Panc1 (cell line): ENCODE results near the gene TPCN1. TPM values are rescaled to one million over a fixed set of nuclear protein-coding genes. Genes with fewer than 3 reads are reported as not detected.

Experiments
- ATAC-seq: fragments of 200-7000 bp; cut with Tn5 transposase; 2 replicates; pipeline ENCODE4 v1.9.1; 2020; ENCODE audit warnings: mild to moderate bottlenecking, moderate library complexity
- BruUV-seq: library from RNA; stranded (reverse); fragments of 400-500 nt; replicated peaks from 2 replicates; lab custom pipeline; 2021; lab: Mats Ljungman, UMichigan
- CTCF ChIA-PET: fragments of 300-600 bp; sonication (Branson Sonifier 250); formaldehyde crosslinking; loops from one replicate; lab custom pipeline; 2022; ENCODE audit warnings: antibody characterized with exemption; lab: Charles Lee
- POLR2A ChIA-PET: fragments of 300-600 bp; sonication (Branson Sonifier 250); formaldehyde crosslinking; loops from one replicate; lab custom pipeline; 2022; ENCODE audit warnings: antibody characterized with exemption; lab: Charles Lee
- DNase-seq: peaks from one replicate; pipeline ENCODE4 v3.0.0-alpha.2; 2010; ENCODE audit warnings: low read depth, low spot score
- H3K27ac ChIP-seq: 2 replicates; pipeline ENCODE4 v1.5.1; 2011; ENCODE audit warnings: mild to moderate bottlenecking, low read length, inconsistent platforms
- H3K27me3 ChIP-seq: fragments of 200-500 bp; sonication (Bioruptor generic); 2 replicates; pipeline ENCODE4 v1.6.0; 2014; ENCODE audit warnings: low read length, inconsistent platforms; ENCODE audit not compliant: control insufficient read depth, insufficient read depth
- H3K36me3 ChIP-seq: fragments of 200-500 bp; sonication (Bioruptor generic); 2 replicates; pipeline ENCODE4 v1.5.1; 2014; ENCODE audit warnings: inconsistent platforms, mild to moderate bottlenecking, low read length, moderate library complexity; ENCODE audit not compliant: control insufficient read depth, insufficient read depth
- H3K4me1 ChIP-seq: 2 replicates; pipeline ENCODE4 v1.5.1; 2011; ENCODE audit warnings: inconsistent platforms, mild to moderate bottlenecking, low read length, moderate library complexity; ENCODE audit not compliant: control insufficient read depth, insufficient read depth
- H3K4me3 ChIP-seq, 2 experiments: 2 replicates each; pipeline ENCODE4 v1.5.1; 2011 to 2012; ENCODE audit warnings: low read depth in 2 of 2, low read length in 2 of 2, mild to moderate bottlenecking in 2 of 2, inconsistent platforms in 1 of 2, moderate library complexity in 1 of 2
- H3K9me3 ChIP-seq: fragments of 200-500 bp; sonication (Bioruptor generic); 2 replicates; pipeline ENCODE4 v1.5.1; 2014; ENCODE audit warnings: low read depth, mild to moderate bottlenecking, inconsistent platforms, low read length, moderate library complexity; ENCODE audit not compliant: control insufficient read depth, insufficient read depth
- POLR2AphosphoS5 ChIP-seq: IDR thresholded peaks from 2 replicates; pipeline ENCODE4 v1.6.1; 2012; ENCODE audit warnings: mild to moderate bottlenecking, low read depth, low read length, moderate library complexity
- SIN3A ChIP-seq: IDR thresholded peaks from 2 replicates; pipeline ENCODE4 v1.6.1; 2012; ENCODE audit warnings: low read depth, mild to moderate bottlenecking, low read length, moderate library complexity, borderline replicate concordance; ENCODE audit not compliant: insufficient read depth
- TCF7L2 ChIP-seq: IDR thresholded peaks from 2 replicates; pipeline ENCODE4 v1.6.1; 2011; ENCODE audit warnings: mild to moderate bottlenecking, low read depth, low read length, inconsistent platforms
- in situ Hi-C: cut with HindIII; loops from 2 replicates; pipeline ENCODE4 v1.10.0; 2016; ENCODE audit warnings: low sequenced_read_pairs, low pct_unique_long_range_greater_than_20kb
- intact Hi-C: fragments of 100-400 bp; cut with micrococcal nuclease; formaldehyde crosslinking; loops from one replicate; pipeline ENCODE4 v1.10.0; 2022; ENCODE audit not compliant: unreplicated experiment
- total RNA-seq: library from RNA; stranded (reverse); gene quantifications from one replicate; pipeline ENCODE4 v1.2.1, GENCODE V29; 2021; ENCODE audit not compliant: unreplicated experiment
- TF ChIP-seq, protein P1 (sequence below), 2 experiments: IDR thresholded peaks; 2 replicates each; pipeline ENCODE4 v1.6.1; 2011 to 2012; ENCODE audit warnings: low read depth in 2 of 2, control low read depth in 1 of 2, low read length in 1 of 2, mild to moderate bottlenecking in 1 of 2, moderate library complexity in 1 of 2; ENCODE audit not compliant: insufficient read depth in 1 of 2
- TF ChIP-seq, protein P2 (sequence below): fragments of 450-650 bp; IDR thresholded peaks from 2 replicates; pipeline ENCODE4 v1.5.1; 2017; ENCODE audit warnings: mild to moderate bottlenecking

The TPCN1 gene
- total RNA-seq, 1 experiment from 2014 or later: 75.2 TPM

DNA sequence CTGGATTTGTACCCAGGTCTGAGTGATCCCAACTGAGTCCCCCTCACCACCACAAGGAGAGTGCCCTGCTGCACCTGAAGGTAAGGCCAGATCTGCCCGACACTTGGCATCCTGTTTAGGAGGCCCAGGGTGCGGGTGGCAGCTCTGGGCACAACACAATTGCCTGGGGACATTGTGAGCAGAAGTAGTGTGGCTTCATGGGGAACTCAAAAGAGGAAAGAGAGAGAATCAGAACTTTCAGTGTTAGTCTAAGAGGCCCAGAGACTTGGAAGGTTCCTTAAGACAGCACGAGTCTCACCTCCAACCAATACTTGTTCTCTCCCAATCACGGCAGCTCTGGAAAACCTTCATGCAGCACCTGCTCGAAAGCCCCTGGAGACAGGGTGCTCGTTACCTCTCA, 120.3 kb downstream of the TPCN1 start:
- ATAC-seq (no peak), DNase-seq (no peak)
- intact Hi-C loops (no loop called here), in situ Hi-C loops (no loop called here)
- no TSS peak for BruUV-seq
- Histone ChIP-seq H3K36me3 (no peaks in the 10 kb centered on the region), H3K9me3 (no peaks in the 10 kb centered on the region), H3K4me1 (no peaks in the 10 kb centered on the region), H3K4me3 (no peak overlapping the region), H3K27me3 (no peaks in the 10 kb centered on the region), H3K27ac (no peak overlapping the region)
- ChIA-PET CTCF (no interaction called here), POLR2A (no interaction called here)
- TF ChIP-seq TCF7L2 (no peak), POLR2AphosphoS5 (no peak), SIN3A (no peak)

DNA sequence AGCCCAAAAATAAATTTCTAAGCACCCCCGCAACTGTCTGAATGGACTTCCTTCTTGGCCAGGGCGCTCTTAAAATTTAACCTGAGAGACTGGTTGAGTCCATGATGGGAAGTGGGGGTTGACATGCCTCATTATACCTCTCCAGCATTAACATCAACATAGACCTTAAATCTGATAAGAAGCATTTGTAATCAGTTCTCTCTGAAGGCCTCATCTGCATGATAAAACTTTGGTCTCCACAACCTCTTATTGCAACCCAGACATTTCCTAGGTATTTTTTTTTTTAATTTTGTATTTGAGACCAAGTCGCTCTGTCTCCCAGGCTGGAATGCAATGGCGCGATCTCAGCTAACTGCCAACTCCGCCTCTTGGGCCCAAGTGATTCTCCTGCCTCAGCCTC, 124.1 kb downstream of the TPCN1 start:
- CTCF ChIA-PET: no interaction called here
- H3K36me3 ChIP-seq: no peaks in the 10 kb centered on the region
- no peaks in the 10 kb centered on the region for H3K9me3 ChIP-seq
- intact Hi-C loops (no loop called here), in situ Hi-C loops (no loop called here)
- ATAC-seq: no peak
- BruUV-seq: no TSS peak
- H3K4me1 ChIP-seq: no peaks in the 10 kb centered on the region
- no peak for DNase-seq
- TF ChIP-seq POLR2AphosphoS5: no peak
- TF ChIP-seq, protein P1, sequence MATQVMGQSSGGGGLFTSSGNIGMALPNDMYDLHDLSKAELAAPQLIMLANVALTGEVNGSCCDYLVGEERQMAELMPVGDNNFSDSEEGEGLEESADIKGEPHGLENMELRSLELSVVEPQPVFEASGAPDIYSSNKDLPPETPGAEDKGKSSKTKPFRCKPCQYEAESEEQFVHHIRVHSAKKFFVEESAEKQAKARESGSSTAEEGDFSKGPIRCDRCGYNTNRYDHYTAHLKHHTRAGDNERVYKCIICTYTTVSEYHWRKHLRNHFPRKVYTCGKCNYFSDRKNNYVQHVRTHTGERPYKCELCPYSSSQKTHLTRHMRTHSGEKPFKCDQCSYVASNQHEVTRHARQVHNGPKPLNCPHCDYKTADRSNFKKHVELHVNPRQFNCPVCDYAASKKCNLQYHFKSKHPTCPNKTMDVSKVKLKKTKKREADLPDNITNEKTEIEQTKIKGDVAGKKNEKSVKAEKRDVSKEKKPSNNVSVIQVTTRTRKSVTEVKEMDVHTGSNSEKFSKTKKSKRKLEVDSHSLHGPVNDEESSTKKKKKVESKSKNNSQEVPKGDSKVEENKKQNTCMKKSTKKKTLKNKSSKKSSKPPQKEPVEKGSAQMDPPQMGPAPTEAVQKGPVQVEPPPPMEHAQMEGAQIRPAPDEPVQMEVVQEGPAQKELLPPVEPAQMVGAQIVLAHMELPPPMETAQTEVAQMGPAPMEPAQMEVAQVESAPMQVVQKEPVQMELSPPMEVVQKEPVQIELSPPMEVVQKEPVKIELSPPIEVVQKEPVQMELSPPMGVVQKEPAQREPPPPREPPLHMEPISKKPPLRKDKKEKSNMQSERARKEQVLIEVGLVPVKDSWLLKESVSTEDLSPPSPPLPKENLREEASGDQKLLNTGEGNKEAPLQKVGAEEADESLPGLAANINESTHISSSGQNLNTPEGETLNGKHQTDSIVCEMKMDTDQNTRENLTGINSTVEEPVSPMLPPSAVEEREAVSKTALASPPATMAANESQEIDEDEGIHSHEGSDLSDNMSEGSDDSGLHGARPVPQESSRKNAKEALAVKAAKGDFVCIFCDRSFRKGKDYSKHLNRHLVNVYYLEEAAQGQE (IDR thresholded peaks at IDR 0.05; ENCODE audit: insufficient read depth in 1 of 2, low read depth in 2 of 2, low read length in 1 of 2): no peak
- POLR2A ChIA-PET: no interaction called here
- H3K4me3 ChIP-seq: no peak overlapping the region
- H3K27ac ChIP-seq: no peak overlapping the region
- H3K27me3 ChIP-seq: no peaks in the 10 kb centered on the region

DNA sequence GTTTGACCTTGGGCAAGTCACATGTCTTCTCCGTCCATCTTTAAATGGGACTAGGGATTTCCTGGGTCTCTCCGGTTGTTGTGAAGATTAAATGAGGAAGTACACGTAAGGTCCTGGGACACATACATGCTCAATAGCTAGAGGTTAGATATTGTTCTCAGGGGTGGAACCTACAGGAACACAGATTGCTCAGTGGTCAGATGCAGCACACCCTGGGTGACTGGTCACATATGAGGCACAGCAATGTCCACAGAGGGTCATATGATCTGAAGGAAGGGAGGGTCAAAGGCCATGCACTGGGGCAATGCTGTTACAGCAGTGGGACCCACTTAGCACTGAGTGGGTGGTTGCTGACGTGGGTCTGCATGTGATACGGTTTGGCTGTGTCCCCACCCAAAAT, 125.1 kb downstream of the TPCN1 start:
- TF ChIP-seq TCF7L2 (no peak), SIN3A (no peak)
- TF ChIP-seq, protein P1 (IDR thresholded peaks at IDR 0.05; ENCODE audit: insufficient read depth in 1 of 2, low read depth in 2 of 2, low read length in 1 of 2): no peak
- TF ChIP-seq, protein P2, sequence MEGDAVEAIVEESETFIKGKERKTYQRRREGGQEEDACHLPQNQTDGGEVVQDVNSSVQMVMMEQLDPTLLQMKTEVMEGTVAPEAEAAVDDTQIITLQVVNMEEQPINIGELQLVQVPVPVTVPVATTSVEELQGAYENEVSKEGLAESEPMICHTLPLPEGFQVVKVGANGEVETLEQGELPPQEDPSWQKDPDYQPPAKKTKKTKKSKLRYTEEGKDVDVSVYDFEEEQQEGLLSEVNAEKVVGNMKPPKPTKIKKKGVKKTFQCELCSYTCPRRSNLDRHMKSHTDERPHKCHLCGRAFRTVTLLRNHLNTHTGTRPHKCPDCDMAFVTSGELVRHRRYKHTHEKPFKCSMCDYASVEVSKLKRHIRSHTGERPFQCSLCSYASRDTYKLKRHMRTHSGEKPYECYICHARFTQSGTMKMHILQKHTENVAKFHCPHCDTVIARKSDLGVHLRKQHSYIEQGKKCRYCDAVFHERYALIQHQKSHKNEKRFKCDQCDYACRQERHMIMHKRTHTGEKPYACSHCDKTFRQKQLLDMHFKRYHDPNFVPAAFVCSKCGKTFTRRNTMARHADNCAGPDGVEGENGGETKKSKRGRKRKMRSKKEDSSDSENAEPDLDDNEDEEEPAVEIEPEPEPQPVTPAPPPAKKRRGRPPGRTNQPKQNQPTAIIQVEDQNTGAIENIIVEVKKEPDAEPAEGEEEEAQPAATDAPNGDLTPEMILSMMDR: no peak
- no peaks in the 10 kb centered on the region for H3K9me3 ChIP-seq
- ChIA-PET CTCF (no interaction called here), POLR2A (no interaction called here)
- H3K4me1 ChIP-seq: no peaks in the 10 kb centered on the region
- H3K27ac ChIP-seq: no peak overlapping the region
- intact Hi-C loops: no loop called here
- no peaks in the 10 kb centered on the region for H3K36me3 ChIP-seq
- DNase-seq (no peak), ATAC-seq (no peak)
- no TSS peak for BruUV-seq
- H3K4me3 ChIP-seq: no peak overlapping the region
- no peaks in the 10 kb centered on the region for H3K27me3 ChIP-seq
- in situ Hi-C loops: no loop called here
